Panc1 (cell line): ENCODE data around the gene PANK2. TPM values are rescaled to one million over a fixed set of nuclear protein-coding genes. Genes with fewer than 3 reads are reported as not detected.
A peak's percentile ranks its signal among the peaks of the same experiment; 100 is the strongest.

Experiments
- ATAC-seq: fragments of 200-7000 bp; cut with Tn5 transposase; 2 replicates; pipeline ENCODE4 v1.9.1; 2020; ENCODE audit warnings: mild to moderate bottlenecking, moderate library complexity
- BruUV-seq: library from RNA; stranded (reverse); fragments of 400-500 nt; replicated peaks from 2 replicates; lab custom pipeline; 2021; lab: Mats Ljungman, UMichigan
- CTCF ChIA-PET: fragments of 300-600 bp; sonication (Branson Sonifier 250); formaldehyde crosslinking; loops from one replicate; lab custom pipeline; 2022; ENCODE audit warnings: antibody characterized with exemption; lab: Charles Lee
- POLR2A ChIA-PET: fragments of 300-600 bp; sonication (Branson Sonifier 250); formaldehyde crosslinking; loops from one replicate; lab custom pipeline; 2022; ENCODE audit warnings: antibody characterized with exemption; lab: Charles Lee
- DNase-seq: peaks from one replicate; pipeline ENCODE4 v3.0.0-alpha.2; 2010; ENCODE audit warnings: low read depth, low spot score
- H3K27ac ChIP-seq: 2 replicates; pipeline ENCODE4 v1.5.1; 2011; ENCODE audit warnings: mild to moderate bottlenecking, low read length, inconsistent platforms
- H3K27me3 ChIP-seq: fragments of 200-500 bp; sonication (Bioruptor generic); 2 replicates; pipeline ENCODE4 v1.6.0; 2014; ENCODE audit warnings: low read length, inconsistent platforms; ENCODE audit not compliant: control insufficient read depth, insufficient read depth
- H3K36me3 ChIP-seq: fragments of 200-500 bp; sonication (Bioruptor generic); 2 replicates; pipeline ENCODE4 v1.5.1; 2014; ENCODE audit warnings: inconsistent platforms, mild to moderate bottlenecking, low read length, moderate library complexity; ENCODE audit not compliant: control insufficient read depth, insufficient read depth
- H3K4me1 ChIP-seq: 2 replicates; pipeline ENCODE4 v1.5.1; 2011; ENCODE audit warnings: inconsistent platforms, mild to moderate bottlenecking, low read length, moderate library complexity; ENCODE audit not compliant: control insufficient read depth, insufficient read depth
- H3K4me3 ChIP-seq, 2 experiments: 2 replicates each; pipeline ENCODE4 v1.5.1; 2011 to 2012; ENCODE audit warnings: low read depth in 2 of 2, low read length in 2 of 2, mild to moderate bottlenecking in 2 of 2, inconsistent platforms in 1 of 2, moderate library complexity in 1 of 2
- H3K9me3 ChIP-seq: fragments of 200-500 bp; sonication (Bioruptor generic); 2 replicates; pipeline ENCODE4 v1.5.1; 2014; ENCODE audit warnings: low read depth, mild to moderate bottlenecking, inconsistent platforms, low read length, moderate library complexity; ENCODE audit not compliant: control insufficient read depth, insufficient read depth
- POLR2AphosphoS5 ChIP-seq: IDR thresholded peaks from 2 replicates; pipeline ENCODE4 v1.6.1; 2012; ENCODE audit warnings: mild to moderate bottlenecking, low read depth, low read length, moderate library complexity
- SIN3A ChIP-seq: IDR thresholded peaks from 2 replicates; pipeline ENCODE4 v1.6.1; 2012; ENCODE audit warnings: low read depth, mild to moderate bottlenecking, low read length, moderate library complexity, borderline replicate concordance; ENCODE audit not compliant: insufficient read depth
- TCF7L2 ChIP-seq: IDR thresholded peaks from 2 replicates; pipeline ENCODE4 v1.6.1; 2011; ENCODE audit warnings: mild to moderate bottlenecking, low read depth, low read length, inconsistent platforms
- in situ Hi-C: cut with HindIII; loops from 2 replicates; pipeline ENCODE4 v1.10.0; 2016; ENCODE audit warnings: low sequenced_read_pairs, low pct_unique_long_range_greater_than_20kb
- intact Hi-C: fragments of 100-400 bp; cut with micrococcal nuclease; formaldehyde crosslinking; loops from one replicate; pipeline ENCODE4 v1.10.0; 2022; ENCODE audit not compliant: unreplicated experiment
- total RNA-seq: library from RNA; stranded (reverse); gene quantifications from one replicate; pipeline ENCODE4 v1.2.1, GENCODE V29; 2021; ENCODE audit not compliant: unreplicated experiment
- TF ChIP-seq, protein P1 (sequence below): fragments of 450-650 bp; IDR thresholded peaks from 2 replicates; pipeline ENCODE4 v1.5.1; 2017; ENCODE audit warnings: mild to moderate bottlenecking
- TF ChIP-seq, protein P2 (sequence below), 2 experiments: IDR thresholded peaks; 2 replicates each; pipeline ENCODE4 v1.6.1; 2011 to 2012; ENCODE audit warnings: low read depth in 2 of 2, control low read depth in 1 of 2, low read length in 1 of 2, mild to moderate bottlenecking in 1 of 2, moderate library complexity in 1 of 2; ENCODE audit not compliant: insufficient read depth in 1 of 2

PANK2 gene
- total RNA-seq, 1 experiment from 2014 or later = 40.9 TPM

DNA sequence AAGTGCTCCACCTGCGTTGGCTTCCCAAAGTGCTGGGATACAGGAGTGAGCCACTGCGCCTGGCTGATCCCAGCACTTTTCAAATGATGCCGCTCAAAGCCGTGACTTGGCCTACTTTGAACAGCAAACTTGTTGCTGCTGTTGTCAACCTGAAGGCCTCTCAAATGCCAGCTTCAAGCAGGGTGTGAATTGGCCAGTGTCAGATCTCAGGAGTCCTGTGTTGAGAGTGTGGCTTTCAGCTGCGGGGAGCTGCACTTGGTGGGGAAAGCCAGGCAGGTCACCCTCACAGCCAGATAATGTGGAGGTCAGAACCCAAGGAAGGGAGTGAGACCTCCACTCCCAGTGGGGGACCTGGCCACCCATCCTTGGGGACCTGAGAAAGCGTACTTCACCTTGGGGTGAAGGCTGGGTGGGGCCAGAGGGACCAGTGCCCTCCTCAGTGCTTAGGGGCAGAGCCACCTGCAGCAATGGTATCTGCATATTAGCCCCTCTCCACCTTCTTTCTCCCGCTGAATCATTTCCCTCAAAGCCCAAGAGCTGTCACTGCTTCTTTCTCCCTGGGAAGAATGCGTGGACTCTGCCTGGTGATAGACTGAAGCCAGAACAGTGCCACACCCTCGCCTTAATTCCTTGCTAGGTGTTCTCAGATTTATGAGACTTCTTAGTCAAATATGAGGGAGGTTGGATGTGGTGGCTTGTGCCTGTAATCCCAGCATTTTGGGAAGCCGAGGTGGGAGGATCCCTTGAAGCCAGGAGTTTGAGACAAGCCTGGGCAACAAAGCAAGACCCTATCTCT is 19.1 kb upstream of the PANK2 start:
- ChIA-PET POLR2A (no interaction called here), CTCF (no interaction called here)
- H3K4me3 ChIP-seq = no peak overlapping the region
- intact Hi-C loops (no loop called here), in situ Hi-C loops (no loop called here)
- H3K4me1 ChIP-seq = no peaks in the 10 kb centered on the region
- no peaks in the 10 kb centered on the region for H3K36me3 ChIP-seq
- H3K9me3 ChIP-seq = no peaks in the 10 kb centered on the region
- no peaks in the 10 kb centered on the region for H3K27me3 ChIP-seq
- no peak for TF ChIP-seq POLR2AphosphoS5
- no peak for TF ChIP-seq SIN3A
- TF ChIP-seq, protein P1, sequence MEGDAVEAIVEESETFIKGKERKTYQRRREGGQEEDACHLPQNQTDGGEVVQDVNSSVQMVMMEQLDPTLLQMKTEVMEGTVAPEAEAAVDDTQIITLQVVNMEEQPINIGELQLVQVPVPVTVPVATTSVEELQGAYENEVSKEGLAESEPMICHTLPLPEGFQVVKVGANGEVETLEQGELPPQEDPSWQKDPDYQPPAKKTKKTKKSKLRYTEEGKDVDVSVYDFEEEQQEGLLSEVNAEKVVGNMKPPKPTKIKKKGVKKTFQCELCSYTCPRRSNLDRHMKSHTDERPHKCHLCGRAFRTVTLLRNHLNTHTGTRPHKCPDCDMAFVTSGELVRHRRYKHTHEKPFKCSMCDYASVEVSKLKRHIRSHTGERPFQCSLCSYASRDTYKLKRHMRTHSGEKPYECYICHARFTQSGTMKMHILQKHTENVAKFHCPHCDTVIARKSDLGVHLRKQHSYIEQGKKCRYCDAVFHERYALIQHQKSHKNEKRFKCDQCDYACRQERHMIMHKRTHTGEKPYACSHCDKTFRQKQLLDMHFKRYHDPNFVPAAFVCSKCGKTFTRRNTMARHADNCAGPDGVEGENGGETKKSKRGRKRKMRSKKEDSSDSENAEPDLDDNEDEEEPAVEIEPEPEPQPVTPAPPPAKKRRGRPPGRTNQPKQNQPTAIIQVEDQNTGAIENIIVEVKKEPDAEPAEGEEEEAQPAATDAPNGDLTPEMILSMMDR = no peak
- no peak for TF ChIP-seq TCF7L2
- no TSS peak for BruUV-seq
- ATAC-seq (no peak), DNase-seq (no peak)
- no peak overlapping the region for H3K27ac ChIP-seq

DNA sequence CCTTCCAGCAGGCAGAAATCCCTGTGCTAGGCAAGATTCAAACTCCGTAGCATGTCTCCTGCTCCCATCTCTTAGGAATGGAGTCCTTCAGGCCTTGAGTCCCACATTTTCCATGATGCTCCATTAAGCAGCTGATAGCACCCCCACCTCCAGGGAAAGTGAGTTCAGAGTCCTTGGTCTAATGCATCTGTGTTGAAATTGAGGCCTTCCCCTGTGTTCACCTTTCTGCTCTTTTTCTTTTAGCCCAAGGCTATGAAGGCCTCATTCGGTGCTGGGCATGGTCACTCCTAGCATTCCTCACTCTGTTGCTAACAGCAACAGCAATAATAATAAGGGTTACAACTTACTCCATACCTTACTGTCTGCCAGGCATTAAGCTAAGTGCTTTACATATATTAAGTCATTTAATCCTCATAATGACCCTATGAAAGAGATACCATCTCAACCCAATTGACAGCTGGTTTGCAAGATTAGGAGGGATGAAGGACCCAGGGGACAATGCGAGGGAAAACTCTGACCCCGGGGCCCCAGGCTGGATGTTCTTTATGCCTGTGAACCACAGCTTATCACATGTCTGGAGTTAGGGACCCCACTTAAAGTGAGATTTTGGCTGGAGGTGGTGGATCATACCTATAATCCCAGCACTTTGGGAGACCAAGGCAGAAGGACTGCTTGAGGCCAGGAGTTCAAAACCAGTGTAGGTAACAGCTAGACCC is 17.5 kb upstream of the PANK2 start:
- POLR2A ChIA-PET = no interaction called here
- no peaks in the 10 kb centered on the region for H3K9me3 ChIP-seq
- no peak overlapping the region for H3K27ac ChIP-seq
- H3K4me1 ChIP-seq = no peaks in the 10 kb centered on the region
- no peak overlapping the region for H3K4me3 ChIP-seq
- CTCF ChIA-PET = no interaction called here
- in situ Hi-C loops = no loop called here
- DNase-seq = no peak
- H3K27me3 ChIP-seq = no peaks in the 10 kb centered on the region
- no TSS peak for BruUV-seq
- 0 out of 2 replicates have a peak, but pooled peaks have one; percentile 13 for ATAC-seq
- H3K36me3 ChIP-seq = no peaks in the 10 kb centered on the region
- intact Hi-C loops = no loop called here
- TF ChIP-seq, protein P2, sequence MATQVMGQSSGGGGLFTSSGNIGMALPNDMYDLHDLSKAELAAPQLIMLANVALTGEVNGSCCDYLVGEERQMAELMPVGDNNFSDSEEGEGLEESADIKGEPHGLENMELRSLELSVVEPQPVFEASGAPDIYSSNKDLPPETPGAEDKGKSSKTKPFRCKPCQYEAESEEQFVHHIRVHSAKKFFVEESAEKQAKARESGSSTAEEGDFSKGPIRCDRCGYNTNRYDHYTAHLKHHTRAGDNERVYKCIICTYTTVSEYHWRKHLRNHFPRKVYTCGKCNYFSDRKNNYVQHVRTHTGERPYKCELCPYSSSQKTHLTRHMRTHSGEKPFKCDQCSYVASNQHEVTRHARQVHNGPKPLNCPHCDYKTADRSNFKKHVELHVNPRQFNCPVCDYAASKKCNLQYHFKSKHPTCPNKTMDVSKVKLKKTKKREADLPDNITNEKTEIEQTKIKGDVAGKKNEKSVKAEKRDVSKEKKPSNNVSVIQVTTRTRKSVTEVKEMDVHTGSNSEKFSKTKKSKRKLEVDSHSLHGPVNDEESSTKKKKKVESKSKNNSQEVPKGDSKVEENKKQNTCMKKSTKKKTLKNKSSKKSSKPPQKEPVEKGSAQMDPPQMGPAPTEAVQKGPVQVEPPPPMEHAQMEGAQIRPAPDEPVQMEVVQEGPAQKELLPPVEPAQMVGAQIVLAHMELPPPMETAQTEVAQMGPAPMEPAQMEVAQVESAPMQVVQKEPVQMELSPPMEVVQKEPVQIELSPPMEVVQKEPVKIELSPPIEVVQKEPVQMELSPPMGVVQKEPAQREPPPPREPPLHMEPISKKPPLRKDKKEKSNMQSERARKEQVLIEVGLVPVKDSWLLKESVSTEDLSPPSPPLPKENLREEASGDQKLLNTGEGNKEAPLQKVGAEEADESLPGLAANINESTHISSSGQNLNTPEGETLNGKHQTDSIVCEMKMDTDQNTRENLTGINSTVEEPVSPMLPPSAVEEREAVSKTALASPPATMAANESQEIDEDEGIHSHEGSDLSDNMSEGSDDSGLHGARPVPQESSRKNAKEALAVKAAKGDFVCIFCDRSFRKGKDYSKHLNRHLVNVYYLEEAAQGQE (IDR thresholded peaks at IDR 0.05; ENCODE audit: insufficient read depth in 1 of 2, low read depth in 2 of 2, low read length in 1 of 2) = no peak
- TF ChIP-seq SIN3A (no peak), POLR2AphosphoS5 (no peak), TCF7L2 (no peak)
- TF ChIP-seq, protein P1 = no peak
